Measurements from ENCODE around the gene ADORA2A.

Gene ADORA2A

DNA sequence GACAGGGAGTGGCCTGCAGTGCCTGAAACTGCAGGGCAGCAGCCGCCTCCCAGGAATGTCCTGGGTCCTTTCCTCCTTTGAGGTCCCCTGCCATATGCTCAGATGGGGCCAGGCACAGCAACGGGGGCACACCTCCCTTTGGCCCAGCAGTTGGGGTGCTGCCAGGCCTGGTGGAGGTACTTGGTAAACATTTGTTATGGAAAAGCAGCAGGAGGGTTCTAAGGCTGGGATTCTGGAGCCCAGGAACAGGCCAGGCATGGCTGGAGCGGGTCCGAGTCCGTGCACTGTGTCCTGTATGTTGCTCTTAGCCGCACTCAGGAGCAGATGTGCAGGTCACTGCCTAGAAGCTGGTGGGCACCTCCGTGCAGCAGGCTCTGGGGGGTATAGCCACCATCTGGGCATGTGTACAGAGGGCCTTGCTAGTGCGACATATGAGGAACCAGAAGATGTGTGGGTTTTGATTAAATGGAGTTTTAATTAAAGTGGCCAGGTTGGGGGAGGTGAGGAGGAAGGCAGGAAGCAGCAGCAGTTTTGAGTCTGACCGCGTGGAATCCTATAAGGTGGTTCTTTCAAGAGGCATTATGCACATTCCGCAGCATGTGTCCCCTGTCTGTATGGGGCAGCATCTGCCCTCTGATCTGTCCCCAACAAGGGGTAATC lies 1.5 kb downstream of the ADORA2A start:
- FAIRE-seq = no peak
- no peak for DNase-seq (ENCODE audit: insufficient read length, low spot score)
- TF ChIP-seq, protein P1, sequence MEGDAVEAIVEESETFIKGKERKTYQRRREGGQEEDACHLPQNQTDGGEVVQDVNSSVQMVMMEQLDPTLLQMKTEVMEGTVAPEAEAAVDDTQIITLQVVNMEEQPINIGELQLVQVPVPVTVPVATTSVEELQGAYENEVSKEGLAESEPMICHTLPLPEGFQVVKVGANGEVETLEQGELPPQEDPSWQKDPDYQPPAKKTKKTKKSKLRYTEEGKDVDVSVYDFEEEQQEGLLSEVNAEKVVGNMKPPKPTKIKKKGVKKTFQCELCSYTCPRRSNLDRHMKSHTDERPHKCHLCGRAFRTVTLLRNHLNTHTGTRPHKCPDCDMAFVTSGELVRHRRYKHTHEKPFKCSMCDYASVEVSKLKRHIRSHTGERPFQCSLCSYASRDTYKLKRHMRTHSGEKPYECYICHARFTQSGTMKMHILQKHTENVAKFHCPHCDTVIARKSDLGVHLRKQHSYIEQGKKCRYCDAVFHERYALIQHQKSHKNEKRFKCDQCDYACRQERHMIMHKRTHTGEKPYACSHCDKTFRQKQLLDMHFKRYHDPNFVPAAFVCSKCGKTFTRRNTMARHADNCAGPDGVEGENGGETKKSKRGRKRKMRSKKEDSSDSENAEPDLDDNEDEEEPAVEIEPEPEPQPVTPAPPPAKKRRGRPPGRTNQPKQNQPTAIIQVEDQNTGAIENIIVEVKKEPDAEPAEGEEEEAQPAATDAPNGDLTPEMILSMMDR (IDR thresholded peaks at IDR 0.05; ENCODE audit: insufficient read depth, missing control alignments) = no peak

- no peak for FAIRE-seq
- TF ChIP-seq, protein P1 (IDR thresholded peaks at IDR 0.05; ENCODE audit: insufficient read depth, missing control alignments) = no peak
- DNase-seq (ENCODE audit: insufficient read length, low spot score) = no peak
Observed at GRCh38 chr22:24429411-24430365, 2.3 kb downstream of the ADORA2A start.

DNA sequence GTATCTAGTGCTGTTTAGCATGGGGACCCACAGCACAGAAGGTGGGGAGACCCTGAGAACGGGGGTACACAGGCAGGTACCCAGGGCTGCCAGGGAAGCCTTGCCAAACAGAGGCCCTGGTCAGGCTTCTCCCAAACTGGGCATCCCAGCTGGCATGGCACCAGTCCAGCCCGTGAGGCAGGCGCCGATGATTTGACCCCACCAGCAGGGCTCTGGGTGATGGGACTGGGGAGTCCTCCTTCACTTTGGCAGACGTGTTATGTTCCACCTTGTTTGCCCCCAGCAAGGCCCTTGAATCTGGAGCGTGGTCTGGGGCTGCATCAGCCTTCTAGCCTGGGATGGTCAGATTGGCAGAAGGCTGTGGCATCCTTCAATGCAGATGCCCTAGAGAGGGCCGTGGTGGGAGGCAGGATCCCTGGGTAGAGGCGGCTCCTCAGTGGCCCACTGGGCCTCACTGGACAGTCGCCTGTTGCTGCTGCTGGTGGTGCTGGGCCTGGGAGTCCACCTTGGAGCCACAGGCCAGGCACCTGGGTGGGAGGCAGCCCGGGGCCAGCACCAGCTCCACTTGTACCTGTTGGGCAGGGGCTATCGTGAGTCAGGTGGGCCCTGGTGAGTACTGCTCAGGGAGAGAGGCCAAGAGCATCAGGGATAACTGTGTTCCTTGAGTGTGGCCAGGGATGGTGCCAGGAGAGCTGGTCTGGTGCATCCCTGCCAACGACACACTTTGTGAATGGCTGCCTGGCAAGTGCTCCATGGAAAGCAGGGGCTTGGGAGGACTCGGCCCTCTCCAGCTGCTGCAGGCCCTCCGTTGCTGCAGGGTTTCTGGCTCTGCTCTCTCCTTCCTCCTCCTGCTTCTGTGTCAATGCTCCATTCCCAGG lies 3.3 kb downstream of the ADORA2A start:
- FAIRE-seq = no peak
- no peak for DNase-seq (ENCODE audit: insufficient read length, low spot score)
- TF ChIP-seq, protein P1 (IDR thresholded peaks at IDR 0.05; ENCODE audit: insufficient read depth, missing control alignments) = no peak

DNA sequence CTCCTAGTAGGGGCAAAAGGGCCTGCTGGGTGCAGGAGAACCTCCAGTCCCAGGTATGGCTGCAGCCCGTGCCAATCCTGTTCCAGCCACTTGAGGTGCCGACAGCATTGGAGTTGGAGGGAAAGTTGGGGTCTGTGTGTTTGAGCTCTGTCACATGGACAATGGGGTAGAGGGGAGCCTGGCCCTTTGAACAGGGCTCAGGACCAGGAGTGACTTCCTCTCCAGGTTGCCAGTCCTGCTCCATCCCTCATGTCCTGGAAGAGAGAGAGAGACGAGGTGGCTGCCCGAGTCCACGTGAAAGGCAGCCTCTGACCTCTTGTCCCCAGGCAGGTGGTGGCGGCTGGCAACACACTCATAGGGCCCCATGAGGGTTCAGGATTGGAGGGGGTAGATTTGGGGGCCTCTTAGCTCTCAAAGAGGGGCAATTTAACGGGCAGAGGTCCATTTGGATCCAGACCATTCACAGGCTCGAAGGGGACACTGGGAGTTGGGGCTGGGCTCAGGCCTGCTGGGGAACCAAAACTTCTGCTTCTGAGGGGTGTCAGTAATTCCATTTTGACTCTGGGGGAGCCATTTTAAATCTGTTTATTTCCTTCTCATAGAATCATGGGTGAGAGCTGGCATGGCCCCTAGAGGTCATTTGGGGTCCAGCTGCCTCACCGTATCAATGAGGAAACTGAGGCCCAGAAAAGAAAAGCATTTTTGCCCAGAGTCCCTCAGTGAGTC lies 4.1 kb downstream of the ADORA2A start:
- TF ChIP-seq, protein P1 (IDR thresholded peaks at IDR 0.05; ENCODE audit: insufficient read depth, missing control alignments) = no peak
- FAIRE-seq (no peak), DNase-seq (ENCODE audit: insufficient read length, low spot score) (no peak)

DNA sequence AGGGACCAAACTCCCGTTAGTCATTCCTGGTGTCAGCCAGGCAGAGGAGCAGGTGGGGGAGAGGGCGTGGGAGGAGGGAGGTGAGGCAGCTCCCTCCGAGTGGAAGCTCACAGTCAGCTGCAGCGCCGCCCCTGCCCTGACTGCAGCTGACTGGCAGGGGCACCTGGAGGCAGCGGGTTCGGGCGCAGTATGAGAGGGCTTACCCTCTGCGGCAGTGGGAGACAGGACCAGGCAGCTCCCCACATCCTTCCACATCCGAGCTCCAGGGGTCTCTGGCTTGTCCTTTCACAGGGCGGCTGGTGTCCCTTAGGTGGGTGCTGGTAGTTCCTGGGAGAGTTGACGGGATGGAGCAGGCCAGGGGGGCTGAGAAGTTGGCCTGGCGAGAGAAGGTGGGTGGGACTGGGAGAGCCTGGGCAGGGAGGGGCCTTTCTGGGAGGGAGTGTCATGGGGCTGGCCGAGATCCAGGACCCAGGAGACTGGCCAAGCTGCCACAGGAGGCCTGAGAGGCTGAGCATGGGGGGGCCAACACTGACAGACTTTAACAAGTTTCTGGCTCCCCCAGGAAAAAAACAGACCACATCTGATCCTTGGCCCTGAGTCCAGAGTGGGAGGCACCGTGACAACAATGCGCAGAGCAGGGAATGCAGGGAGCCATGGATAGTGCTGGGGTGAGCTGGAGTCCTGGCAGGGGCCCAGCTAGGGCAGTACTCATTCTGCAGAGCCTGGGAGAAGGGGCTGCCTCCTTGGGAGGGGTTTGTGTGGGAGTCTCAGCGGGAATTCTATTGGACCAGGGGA lies 4.9 kb downstream of the ADORA2A start:
- FAIRE-seq (no peak), DNase-seq (ENCODE audit: insufficient read length, low spot score) (no peak)
- TF ChIP-seq, protein P1 (IDR thresholded peaks at IDR 0.05; ENCODE audit: insufficient read depth, missing control alignments) = no peak
